ENCODE results near the gene CDH13.

Gene CDH13

DNA sequence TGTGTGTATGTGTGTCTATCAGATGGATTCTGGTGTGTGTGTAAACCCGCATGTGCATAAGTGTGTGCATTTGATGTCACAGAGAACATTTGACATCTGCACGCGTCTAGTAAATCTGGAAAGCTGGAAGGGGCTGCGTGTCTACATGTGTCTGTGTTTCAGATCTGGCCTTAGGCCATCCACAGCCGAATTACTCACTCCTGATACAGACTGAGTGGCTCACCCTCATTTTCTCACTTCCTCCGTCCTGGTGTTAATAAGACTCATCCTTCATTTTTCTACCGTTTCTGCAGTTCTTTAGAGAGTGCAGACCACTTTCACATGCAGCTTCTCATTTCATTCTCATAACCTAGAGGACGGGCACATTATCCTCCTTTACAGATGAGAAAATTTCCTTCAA is 491.6 kb downstream of the CDH13 start:
- no peak for DNase-seq (ENCODE audit: low spot score)

DNA sequence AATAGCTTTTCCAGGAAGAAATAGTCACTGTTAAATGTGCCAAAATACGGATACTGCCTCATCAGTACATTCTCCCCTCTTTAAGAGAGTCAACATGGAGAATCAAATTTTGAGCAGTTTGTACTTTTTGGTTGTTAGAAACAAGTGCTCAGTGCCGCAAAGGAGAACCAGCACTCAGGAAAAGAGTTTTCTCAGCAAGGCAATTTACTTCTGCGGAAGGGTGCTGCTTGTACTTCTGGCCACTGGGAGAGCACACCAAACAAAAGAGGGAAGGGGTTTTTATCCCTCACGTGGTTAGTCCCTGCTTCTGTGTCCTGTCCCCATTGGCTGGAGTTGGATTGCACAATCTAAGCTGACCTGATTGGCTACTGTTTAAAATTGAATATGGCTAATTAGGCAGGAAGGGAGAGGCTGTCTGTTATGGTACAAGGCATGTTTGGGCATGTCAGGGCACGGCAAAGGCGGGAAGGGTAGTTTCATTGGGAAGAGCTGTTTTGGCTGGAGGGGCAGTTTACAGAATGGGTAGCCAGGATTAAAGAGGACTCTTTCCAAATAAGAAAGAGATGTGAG is 499.3 kb downstream of the CDH13 start:
- no peak for DNase-seq (ENCODE audit: low spot score)

DNA sequence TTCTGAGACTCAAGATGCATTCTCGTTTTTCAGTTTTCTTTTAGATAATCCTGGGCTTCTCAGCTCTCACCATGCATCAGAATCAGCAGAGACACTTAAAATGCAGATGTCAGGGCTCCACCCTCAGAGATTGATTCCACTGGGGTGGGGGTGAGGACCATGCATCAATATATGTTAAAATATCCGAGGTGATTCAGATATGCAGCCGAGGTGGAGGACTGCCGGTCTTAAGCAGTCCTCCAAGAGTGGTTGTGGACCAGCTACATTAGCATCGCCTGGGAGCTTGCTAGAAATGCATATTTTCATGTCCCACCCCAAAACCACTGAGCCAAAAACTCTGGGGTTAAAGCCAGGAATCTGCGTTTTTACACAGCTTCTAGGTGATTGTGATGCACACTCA is 501.3 kb downstream of the CDH13 start:
- DNase-seq (ENCODE audit: low spot score) = no peak

DNA sequence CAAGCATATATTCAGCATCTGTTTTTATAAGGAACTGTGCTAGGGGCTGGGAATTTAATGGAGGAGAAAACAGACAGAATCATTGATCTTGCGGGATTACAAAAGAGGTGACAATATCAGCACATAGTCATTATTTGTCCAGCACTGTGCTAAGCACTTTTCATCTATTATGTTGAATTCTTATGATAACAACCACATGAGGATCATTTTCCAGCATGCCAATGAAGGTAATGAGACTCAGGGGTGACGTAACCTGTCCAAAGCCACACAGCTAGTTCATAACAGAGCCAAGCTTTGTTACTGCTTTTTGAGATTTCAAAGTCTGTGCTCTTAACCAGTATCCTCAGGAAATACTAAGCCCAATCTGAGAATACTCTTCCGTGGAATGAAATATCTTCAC is 503.3 kb downstream of the CDH13 start:
- no peak for DNase-seq (ENCODE audit: low spot score)

DNA sequence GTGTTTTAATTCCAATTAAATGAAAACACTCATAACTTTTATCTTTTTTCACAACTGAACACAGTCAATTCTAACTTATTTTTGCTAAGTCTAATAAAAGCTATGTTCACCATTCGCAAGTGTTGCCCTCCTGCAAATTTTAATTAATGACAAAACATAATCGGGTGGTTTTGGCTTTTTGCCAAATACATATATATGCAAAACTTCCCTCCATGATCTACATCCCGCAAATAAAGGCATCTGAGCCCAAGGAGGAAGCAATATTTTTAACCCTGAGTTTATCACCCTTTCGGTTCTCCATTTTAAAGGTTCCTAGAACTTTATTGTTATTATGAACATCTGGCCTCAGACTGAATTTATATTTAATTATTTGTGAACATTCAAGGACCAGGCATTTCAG is 507.9 kb downstream of the CDH13 start:
- no peak for DNase-seq (ENCODE audit: low spot score)

GRCh38 chr16:83136419-83136818 is 509.6 kb downstream of the CDH13 start:
- no peak for DNase-seq (ENCODE audit: low spot score)

DNA sequence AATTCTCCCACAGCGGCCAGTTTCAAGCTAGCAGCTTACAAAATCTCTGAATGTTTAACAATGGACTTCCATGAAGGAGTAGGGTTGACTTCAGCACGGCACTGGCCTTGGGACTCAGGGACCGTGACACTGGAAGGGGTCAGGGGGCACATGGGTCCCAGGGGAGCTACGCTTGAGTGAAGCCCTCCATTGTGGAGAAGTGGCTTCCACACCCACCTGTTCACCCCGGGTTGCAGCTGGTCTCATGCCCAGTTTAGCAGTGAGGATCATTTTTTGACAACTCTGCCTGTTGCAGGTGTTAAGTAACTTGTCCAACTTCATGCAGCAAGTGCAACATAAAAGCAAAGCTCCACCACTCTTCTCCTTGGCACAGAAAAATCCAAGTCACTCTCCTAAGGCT is 510.2 kb downstream of the CDH13 start:
- no peak for DNase-seq (ENCODE audit: low spot score)

GRCh38 chr16:83137326-83137781 is 510.6 kb downstream of the CDH13 start:
- DNase-seq (ENCODE audit: low spot score) = peak; percentile 21

DNA sequence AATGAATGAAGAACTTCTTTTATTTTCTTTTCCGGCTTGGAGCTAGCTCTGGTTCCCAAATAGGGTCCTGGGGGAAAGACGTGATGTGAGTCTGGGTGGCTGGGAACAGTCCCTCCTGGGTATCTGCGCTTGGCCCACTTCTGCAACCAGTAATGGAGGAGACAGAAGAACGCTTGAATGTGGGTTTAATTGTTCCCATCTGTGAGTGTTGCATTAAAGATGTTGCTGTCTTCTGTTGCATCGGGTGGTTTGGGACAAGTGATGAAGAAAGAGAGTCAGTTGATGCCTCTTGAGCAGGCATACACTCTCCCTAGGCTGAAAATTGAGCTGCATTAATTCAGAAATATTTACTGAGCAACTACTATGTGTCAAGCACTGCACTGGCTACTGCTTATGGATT is 511.1 kb downstream of the CDH13 start:
- DNase-seq (ENCODE audit: low spot score) = no peak

DNA sequence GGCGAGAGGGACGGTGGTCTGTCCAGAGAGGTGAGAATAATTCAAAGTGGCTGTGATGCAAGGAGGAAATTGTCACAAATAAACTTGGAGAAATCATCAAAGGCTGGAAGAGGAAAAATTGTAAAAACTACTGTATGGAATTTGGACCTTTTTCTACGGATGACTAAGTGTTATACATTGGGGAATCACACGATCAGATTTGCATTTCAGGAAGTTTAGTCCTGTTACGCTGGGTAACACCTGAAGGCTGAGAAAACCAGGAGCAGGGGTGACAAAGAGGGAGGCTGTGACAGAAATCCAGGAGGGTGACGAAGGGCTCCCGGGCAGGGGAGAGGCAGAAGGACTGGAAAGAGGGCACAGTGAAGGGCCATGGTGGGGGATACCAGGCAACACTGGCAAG is 511.7 kb downstream of the CDH13 start:
- no peak for DNase-seq (ENCODE audit: low spot score)

GRCh38 chr16:83138976-83139690 is 512.4 kb downstream of the CDH13 start:
- DNase-seq (ENCODE audit: low spot score) = no peak

- DNase-seq (ENCODE audit: low spot score) = no peak
Observed at GRCh38 chr16:83143788-83144187, 517.0 kb downstream of the CDH13 start.

GRCh38 chr16:83145297-83145696 is 518.5 kb downstream of the CDH13 start:
- DNase-seq (ENCODE audit: low spot score) = no peak

GRCh38 chr16:83147244-83147643 is 520.5 kb downstream of the CDH13 start:
- no peak for DNase-seq (ENCODE audit: low spot score)

DNA sequence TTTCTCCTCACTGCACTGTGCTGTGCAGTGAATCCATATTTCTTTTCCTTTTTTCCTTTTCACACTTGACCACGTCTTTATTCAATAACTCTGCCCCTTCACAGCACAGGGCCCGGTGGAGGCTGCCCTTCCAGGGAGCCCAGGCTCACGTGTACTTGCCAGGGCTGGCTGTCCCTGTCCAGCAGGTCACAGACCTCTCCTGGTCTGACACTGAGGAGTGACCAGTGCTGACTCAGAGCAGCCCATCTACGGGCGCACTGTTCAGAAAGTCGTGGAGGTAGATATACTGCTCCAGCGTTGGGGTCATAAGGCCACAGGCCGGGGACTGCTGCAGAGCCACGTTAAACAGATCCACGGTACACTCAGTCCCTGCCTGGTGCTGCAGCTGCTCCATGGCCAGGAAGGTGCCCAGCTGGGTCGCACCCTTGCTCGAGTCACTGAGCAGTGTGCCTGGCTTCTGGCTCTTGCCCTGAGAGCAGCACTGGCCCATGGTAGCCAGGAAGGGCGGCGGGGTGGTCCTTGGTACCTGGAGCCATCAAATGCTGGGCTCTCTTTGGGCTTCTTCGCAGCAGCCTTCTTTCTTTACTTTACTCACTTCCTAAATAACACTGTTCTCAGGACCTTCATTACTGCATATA is 531.7 kb downstream of the CDH13 start:
- no peak for DNase-seq (ENCODE audit: low spot score)

DNA sequence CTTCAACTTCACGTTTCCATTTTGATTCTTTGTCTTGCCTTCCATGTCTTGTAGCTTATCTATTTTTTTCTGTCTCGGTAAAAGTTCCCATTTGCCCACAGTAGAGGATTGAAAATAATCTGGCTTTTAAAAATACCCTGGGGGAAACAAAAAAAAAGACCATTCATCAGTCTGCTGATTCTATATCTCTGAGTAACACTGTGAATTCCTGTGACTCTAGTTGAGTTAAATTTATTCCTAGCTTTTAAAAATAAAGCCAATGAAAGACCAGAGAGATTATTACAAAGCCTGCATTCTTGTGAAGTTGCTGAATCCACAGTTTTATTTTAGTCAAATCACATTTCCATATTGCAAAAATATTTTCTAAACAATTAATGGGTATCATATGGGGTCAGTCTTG is 532.3 kb downstream of the CDH13 start:
- DNase-seq (ENCODE audit: low spot score) = no peak

- no peak for DNase-seq (ENCODE audit: low spot score)
Observed at GRCh38 chr16:83160287-83161020, 533.7 kb downstream of the CDH13 start.

GRCh38 chr16:83162791-83163190 is 536.0 kb downstream of the CDH13 start:
- no peak for DNase-seq (ENCODE audit: low spot score)

GRCh38 chr16:83164816-83165215 is 538.0 kb downstream of the CDH13 start:
- DNase-seq (ENCODE audit: low spot score) = no peak

GRCh38 chr16:83171396-83171795 is 544.6 kb downstream of the CDH13 start:
- DNase-seq (ENCODE audit: low spot score) = no peak

- no peak for DNase-seq (ENCODE audit: low spot score)
Observed at GRCh38 chr16:83174671-83175070, 547.9 kb downstream of the CDH13 start.

DNA sequence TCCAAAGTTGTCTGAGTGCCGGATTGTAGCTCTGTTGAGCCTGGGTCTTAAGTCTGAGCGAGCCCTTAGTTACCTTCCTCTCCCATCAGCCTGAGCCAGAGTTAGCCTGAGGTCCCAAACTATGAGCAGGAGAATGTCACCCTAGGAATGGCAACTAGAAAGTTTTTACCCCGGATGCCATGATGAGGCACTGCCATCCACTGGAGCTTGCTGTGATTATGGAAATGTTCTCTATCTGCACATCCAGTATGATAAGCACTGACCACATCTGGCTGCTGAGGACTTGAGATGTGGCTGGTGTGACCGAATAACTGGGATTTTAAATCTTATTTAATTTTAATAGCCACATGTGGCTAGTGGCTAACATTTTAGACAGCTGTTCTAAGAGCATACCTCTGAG is 550.0 kb downstream of the CDH13 start:
- no peak for DNase-seq (ENCODE audit: low spot score)

GRCh38 chr16:83185902-83186301 is 559.1 kb downstream of the CDH13 start:
- DNase-seq (ENCODE audit: low spot score) = no peak

Measured in HuH-7 (cell line).